Progenitor cell of endocrine pancreas (in vitro differentiated cells): ENCODE data around the gene SUPT5H. TPM values are rescaled to one million over a fixed set of nuclear protein-coding genes. Genes with fewer than 3 reads are reported as not detected.

Experiments used
- DNase-seq: peaks from one replicate; pipeline ENCODE4 v3.0.0; 2021; ENCODE audit warnings: low spot score; ENCODE audit not compliant: unreplicated experiment
- H3K27ac Mint-ChIP-seq: 2 replicates; pipeline ENCODE4 v1.8.0; 2021; ENCODE audit warnings: mild to moderate bottlenecking, moderate library complexity, mixed read lengths
- H3K27me3 Mint-ChIP-seq: 2 replicates; pipeline ENCODE4 v1.8.0; 2021; ENCODE audit warnings: mixed read lengths
- H3K36me3 Mint-ChIP-seq: 2 replicates; pipeline ENCODE4 v1.8.0; 2022; ENCODE audit warnings: mixed read lengths; ENCODE audit not compliant: insufficient read depth
- H3K4me1 Mint-ChIP-seq: 2 replicates; pipeline ENCODE4 v1.8.0; 2021; ENCODE audit warnings: low read depth, mixed read lengths
- H3K4me3 Mint-ChIP-seq: 2 replicates; pipeline ENCODE4 v1.8.0; 2021; ENCODE audit warnings: low read depth, mild to moderate bottlenecking, moderate library complexity, mixed read lengths
- H3K9me3 Mint-ChIP-seq: 2 replicates; pipeline ENCODE4 v1.8.0; 2021; ENCODE audit warnings: low read depth, mixed read lengths
- CTCF ChIP-seq: fragments of 200-600 bp; sonication (generic); IDR thresholded peaks from one replicate; pipeline ENCODE4 v1.5.0; 2021; ENCODE audit warnings: antibody characterized with exemption, mild to moderate bottlenecking; ENCODE audit not compliant: unreplicated experiment
- total RNA-seq: library from RNA; stranded (reverse); gene quantifications from 2 replicates; pipeline ENCODE4 v1.2.1, GENCODE V29; 2021

SUPT5H gene
- total RNA-seq, 1 donor from 2014 or later: 171 TPM

- no peak overlapping the region for H3K4me3 Mint-ChIP-seq
- H3K4me1 Mint-ChIP-seq: peaks cover 9% of the 10 kb centered on the region
- no peak overlapping the region for H3K27ac Mint-ChIP-seq
- H3K9me3 Mint-ChIP-seq: no peaks in the 10 kb centered on the region
- no peak for TF ChIP-seq CTCF
- H3K36me3 Mint-ChIP-seq: peaks cover 8% of the 10 kb centered on the region
- DNase-seq: no peak
- H3K27me3 Mint-ChIP-seq: no peaks in the 10 kb centered on the region
These were observed 19.6 kb upstream of the SUPT5H start for GRCh38 chr19:39425744-39426143.

- DNase-seq: no peak
- peaks cover 9% of the 10 kb centered on the region for H3K4me1 Mint-ChIP-seq
- no peak overlapping the region for H3K4me3 Mint-ChIP-seq
- no peak overlapping the region for H3K27ac Mint-ChIP-seq
- H3K27me3 Mint-ChIP-seq: no peaks in the 10 kb centered on the region
- TF ChIP-seq CTCF: no peak
- H3K9me3 Mint-ChIP-seq: no peaks in the 10 kb centered on the region
- H3K36me3 Mint-ChIP-seq: peaks cover 8% of the 10 kb centered on the region
These were observed 19.2 kb upstream of the SUPT5H start for GRCh38 chr19:39426170-39426569.

GRCh38 chr19:39427707-39428106, 17.7 kb upstream of the SUPT5H start:
- Mint-ChIP-seq H3K27me3 (no peaks in the 10 kb centered on the region), H3K4me3 (no peak overlapping the region), H3K9me3 (no peaks in the 10 kb centered on the region), H3K4me1 (peaks cover 9% of the 10 kb centered on the region), H3K36me3 (peaks cover 8% of the 10 kb centered on the region), H3K27ac (peak overlapping the region; percentile 92)
- no peak for DNase-seq
- TF ChIP-seq CTCF: no peak

GRCh38 chr19:39428283-39429112, 16.9 kb upstream of the SUPT5H start:
- H3K27ac Mint-ChIP-seq: peak overlapping the region; percentile 92
- H3K9me3 Mint-ChIP-seq: no peaks in the 10 kb centered on the region
- DNase-seq: no peak
- TF ChIP-seq CTCF: no peak
- no peaks in the 10 kb centered on the region for H3K27me3 Mint-ChIP-seq
- H3K4me3 Mint-ChIP-seq: no peak overlapping the region
- H3K36me3 Mint-ChIP-seq: peaks cover 11% of the 10 kb centered on the region
- peaks cover 9% of the 10 kb centered on the region for H3K4me1 Mint-ChIP-seq

GRCh38 chr19:39430675-39431593, 14.4 kb upstream of the SUPT5H start:
- peaks cover 12% of the 10 kb centered on the region for H3K36me3 Mint-ChIP-seq
- no peak for DNase-seq
- no peaks in the 10 kb centered on the region for H3K9me3 Mint-ChIP-seq
- peak overlapping the region; percentile 71 for H3K27ac Mint-ChIP-seq
- no peaks in the 10 kb centered on the region for H3K27me3 Mint-ChIP-seq
- no peak for TF ChIP-seq CTCF
- peaks cover 17% of the 10 kb centered on the region for H3K4me1 Mint-ChIP-seq
- H3K4me3 Mint-ChIP-seq: no peak overlapping the region
